Heart right ventricle (tissue), 16 donors: Measurements from ENCODE around the gene SLC35B2. TPM values are rescaled to one million over a fixed set of nuclear protein-coding genes. Genes with fewer than 3 reads are reported as not detected.

Source experiments
- ATAC-seq, 8 donors: fragments of 200-7000 bp; cut with Tn5 transposase; one replicate each; pipeline ENCODE4 v1.9.1; 2020; ENCODE audit warnings: mild to moderate bottlenecking in 8 of 8, moderate library complexity in 8 of 8, moderate number of reproducible peaks in 1 of 8
- DNase-seq, 2 donors: peaks; one replicate each; pipeline ENCODE4 v3.0.0-alpha.2; 2020
- H3K27ac ChIP-seq, 10 donors: fragments of 200-600 bp; sonication (generic) in 2 of 10; one replicate each; pipeline versions ENCODE4 v1.5.0 to v1.8.0; 2020 to 2022; ENCODE audit warnings: mild to moderate bottlenecking in 3 of 10
- H3K27me3 ChIP-seq, 7 donors: fragments of 200-600 bp; one replicate each; pipeline ENCODE4 v1.8.0; 2021 to 2022; ENCODE audit warnings: mild to moderate bottlenecking in 2 of 7
- H3K36me3 ChIP-seq, 9 donors: fragments of 200-600 bp; sonication (generic) in 1 of 9; one replicate each; pipeline versions ENCODE4 v1.5.0 to v1.8.0; 2020 to 2022; ENCODE audit warnings: mild to moderate bottlenecking in 2 of 9
- H3K4me1 ChIP-seq, 9 donors: fragments of 200-600 bp; sonication (generic) in 1 of 9; one replicate each; pipeline versions ENCODE4 v1.5.0 to v1.8.0; 2020 to 2022; ENCODE audit warnings: mild to moderate bottlenecking in 4 of 9
- H3K4me3 ChIP-seq, 10 donors: fragments of 200-600 bp; sonication (generic) in 2 of 10; one replicate each; pipeline versions ENCODE4 v1.5.0 to v1.8.0; 2020 to 2022; ENCODE audit warnings: mild to moderate bottlenecking in 7 of 10, moderate library complexity in 2 of 10
- H3K9me3 ChIP-seq, 11 donors: fragments of 200-600 bp in 10 of 11; sonication (generic) in 2 of 11; one replicate each; pipeline versions ENCODE4 v1.5.0 to v1.8.0; 2013 to 2022; ENCODE audit warnings: mild to moderate bottlenecking in 2 of 11, control low read depth in 1 of 11, moderate library complexity in 1 of 11
- WGBS, 2 donors: extraction: QIAGEN DNeasy Blood & Tissue Kit; methylation state at CpG; one replicate each; pipeline ENCODE4 v1.1.7; 2013; ENCODE audit warnings: inconsistent platforms in 1 of 2; 5-methylcytosine and 5-hydroxymethylcytosine counted together
- intact Hi-C, 10 donors: fragments of 100-400 bp; cut with DNase I; formaldehyde crosslinking; loops; one replicate each; pipeline versions ENCODE4 v1.11.1 to v1.14.2; 2022
- polyA plus RNA-seq, 2 donors: library from polyadenylated mRNA; stranded (reverse); fragments of 200-250 nt; gene quantifications; one replicate each; pipeline ENCODE4 v1.2.3, GENCODE V29; 2013
- total RNA-seq, 10 donors: library from RNA; stranded (reverse); fragmentation: NEBNext Ultra II Directional in 3 of 10; extraction: Animal tissue kit (Norgen Biotek cat#: 25700) in 3 of 10; gene quantifications; one replicate each; pipeline versions ENCODE4 v1.2.1 to v1.2.4, GENCODE V29; 2021 to 2023
- TF ChIP-seq, protein P1 (sequence below), 9 donors: fragments of 200-600 bp; sonication (generic) in 2 of 9; IDR thresholded peaks; one replicate each; pipeline versions ENCODE4 v1.5.0 to v1.8.0; 2021 to 2022; ENCODE audit warnings: antibody characterized with exemption in 9 of 9, mild to moderate bottlenecking in 5 of 9, moderate library complexity in 1 of 9
- donor health status: Arrhythmogenic right ventricular cardiomyopathy.
- donor health status: ischemic (EF 13 %, LVEDD 7.1; RV severe dilation, severe dysfunction).
- donor health status: healthy with polysubstance abuse.
- donor health status: DM: no; HTN: yes; CAD: no.
- donor health status: DM: no; HTN: no; CAD: no.
- donor health status: ischemic (EF 25% LVEDD 6.9; RV normal size, moderate dysfunction).
- donor health status: ischemic (EF 25% LVEDD 5.7; RV mildly dilated, moderate dysfunction).
- donor health status: healthy.
- donor health status: DM: yes; HTN: yes; CAD: no.
- donor health status: Ischemic cardiomyopathy.
- donor health status: ischemic (EF 35%, LVEDD 5.7; RV mildly dilated, moderate dysfunction).
- donor health status: nonischemic (EF 11% LVEDD 7.7; RV severe dilation, severe dysfunction).
- donor health status: DM: yes; HTN: yes; CAD: no.
- donor health status: PGD.
- donor health status: ischemic (EF 29% LVEDD 5.4; RV normal size, mild dysfunction).
- donor health status: nonischemic (EF 23%, LVEDD 6.1; RV moderate dilation, normal function).

SLC35B2 gene
- total and polyA plus RNA-seq, 12 donors = 9.1 to 29.8 (median 23.7) TPM

DNA sequence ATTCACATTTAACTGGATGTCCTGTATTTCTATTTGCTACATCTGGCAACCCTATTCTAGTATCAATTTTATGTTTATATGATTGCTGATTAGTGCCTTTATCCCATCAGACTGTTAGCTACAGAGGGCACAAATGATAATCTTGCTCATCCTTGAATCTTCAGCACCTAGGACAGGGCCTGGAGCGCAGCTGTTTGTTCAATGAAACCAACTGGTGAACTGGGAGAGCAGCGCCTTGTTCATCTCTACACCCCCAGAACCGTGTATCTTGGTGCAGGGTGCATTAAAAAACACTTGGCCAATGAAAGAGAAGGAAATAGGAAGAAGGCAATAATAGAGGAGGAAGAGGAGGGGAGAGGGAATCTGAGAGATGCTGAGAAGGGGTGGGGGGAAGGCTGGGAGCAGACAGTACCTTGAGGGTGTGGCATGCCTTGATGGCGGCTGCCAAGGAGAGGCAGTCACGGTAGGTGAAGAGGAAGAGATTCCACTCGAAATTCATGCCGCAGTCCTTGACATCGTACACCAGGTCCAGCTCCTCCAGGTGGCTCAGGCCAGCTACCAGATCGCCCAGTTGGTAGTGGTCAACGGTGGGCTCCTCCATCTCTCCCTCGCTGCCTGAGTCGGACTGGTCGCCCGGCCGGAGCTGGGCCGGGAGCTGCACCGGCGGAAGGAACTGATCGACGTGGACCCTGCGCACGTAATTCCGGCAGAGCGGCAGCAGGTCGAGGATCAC is 28.4 kb upstream of the SLC35B2 start:
- ATAC-seq = no peak

DNA sequence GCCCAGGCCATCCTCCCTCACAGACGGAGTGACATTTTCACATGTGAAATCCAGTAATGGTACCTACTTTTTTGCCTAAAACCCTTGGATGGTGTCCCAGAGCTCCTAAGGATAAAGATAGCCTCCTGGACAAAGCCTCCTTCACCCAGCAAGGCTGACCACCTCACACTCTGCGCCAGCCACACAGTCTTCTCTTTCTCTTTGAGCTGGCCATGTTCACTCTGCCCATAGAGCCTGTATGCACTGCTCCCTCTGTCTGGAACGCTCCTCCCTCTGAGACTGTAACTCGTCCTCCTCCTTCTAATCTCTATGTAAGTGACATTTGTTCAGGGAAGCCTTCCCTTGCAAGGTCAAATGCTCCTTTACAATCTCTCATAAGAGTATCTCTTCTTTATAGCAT is 27.5 kb upstream of the SLC35B2 start:
- DNase-seq (no peak), ATAC-seq (no peak)
- TF ChIP-seq, protein P1, sequence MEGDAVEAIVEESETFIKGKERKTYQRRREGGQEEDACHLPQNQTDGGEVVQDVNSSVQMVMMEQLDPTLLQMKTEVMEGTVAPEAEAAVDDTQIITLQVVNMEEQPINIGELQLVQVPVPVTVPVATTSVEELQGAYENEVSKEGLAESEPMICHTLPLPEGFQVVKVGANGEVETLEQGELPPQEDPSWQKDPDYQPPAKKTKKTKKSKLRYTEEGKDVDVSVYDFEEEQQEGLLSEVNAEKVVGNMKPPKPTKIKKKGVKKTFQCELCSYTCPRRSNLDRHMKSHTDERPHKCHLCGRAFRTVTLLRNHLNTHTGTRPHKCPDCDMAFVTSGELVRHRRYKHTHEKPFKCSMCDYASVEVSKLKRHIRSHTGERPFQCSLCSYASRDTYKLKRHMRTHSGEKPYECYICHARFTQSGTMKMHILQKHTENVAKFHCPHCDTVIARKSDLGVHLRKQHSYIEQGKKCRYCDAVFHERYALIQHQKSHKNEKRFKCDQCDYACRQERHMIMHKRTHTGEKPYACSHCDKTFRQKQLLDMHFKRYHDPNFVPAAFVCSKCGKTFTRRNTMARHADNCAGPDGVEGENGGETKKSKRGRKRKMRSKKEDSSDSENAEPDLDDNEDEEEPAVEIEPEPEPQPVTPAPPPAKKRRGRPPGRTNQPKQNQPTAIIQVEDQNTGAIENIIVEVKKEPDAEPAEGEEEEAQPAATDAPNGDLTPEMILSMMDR (IDR thresholded peaks at IDR 0.05) = no peak
- H3K9me3 ChIP-seq = no peaks in the 10 kb centered on the region
- H3K27me3 ChIP-seq = peaks cover 5 to 77% (median 39%) of the 10 kb centered on the region in 7 donors
- H3K4me1 ChIP-seq = peaks cover 0 to 5% (median 0%) of the 10 kb centered on the region in 9 donors
- no peaks in the 10 kb centered on the region for H3K36me3 ChIP-seq
- 64 to 66% methylated on average over 4 of the region's 4 CpGs for WGBS, 2 donors
- H3K27ac ChIP-seq = no peak overlapping the region
- no peak overlapping the region for H3K4me3 ChIP-seq
- intact Hi-C loops = no loop called here

More for the DNA sequence above, 28.4 kb upstream of the SLC35B2 start:
- H3K9me3 ChIP-seq = no peaks in the 10 kb centered on the region
- H3K4me3 ChIP-seq = no peak overlapping the region
- H3K27ac ChIP-seq = no peak overlapping the region
- TF ChIP-seq, protein P1 (IDR thresholded peaks at IDR 0.05) = no peak
- DNase-seq = no peak
- intact Hi-C loops = no loop called here
- WGBS, 2 donors = 69 to 79% methylated on average over 25 of the region's 25 CpGs
- H3K36me3 ChIP-seq = no peaks in the 10 kb centered on the region
- peaks cover 5 to 84% (median 47%) of the 10 kb centered on the region in 7 donors for H3K27me3 ChIP-seq
- H3K4me1 ChIP-seq = peaks cover 0 to 5% (median 0%) of the 10 kb centered on the region in 9 donors

DNA sequence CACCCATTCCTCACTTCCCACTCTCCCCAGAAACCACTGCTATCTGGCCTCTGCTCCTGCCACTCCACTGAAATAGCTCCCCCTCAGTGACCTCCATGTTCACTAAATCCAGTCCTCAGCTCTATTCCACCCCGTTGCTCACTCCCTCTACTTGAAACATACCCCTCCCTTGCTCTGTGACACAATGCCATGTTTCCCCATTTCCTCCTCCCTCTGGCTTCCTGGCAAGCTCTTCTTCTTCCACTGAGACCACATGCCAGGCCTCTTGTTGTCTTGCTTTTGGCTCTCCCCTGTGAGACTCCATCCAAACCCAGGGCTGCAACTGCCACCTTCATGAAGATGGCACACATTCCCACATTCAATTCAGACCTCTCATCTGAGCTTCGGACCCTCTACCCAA is 26.8 kb upstream of the SLC35B2 start:
- 48% methylated on average over 2 of the region's 2 CpGs for WGBS, 2 donors
- TF ChIP-seq, protein P1 (IDR thresholded peaks at IDR 0.05) = no peak
- Histone ChIP-seq H3K9me3 (no peaks in the 10 kb centered on the region), H3K4me1 (peaks cover 0 to 5% (median 0%) of the 10 kb centered on the region in 9 donors), H3K36me3 (no peaks in the 10 kb centered on the region), H3K27me3 (peaks cover 5 to 71% (median 31%) of the 10 kb centered on the region in 7 donors), H3K4me3 (no peak overlapping the region), H3K27ac (no peak overlapping the region)
- ATAC-seq (no peak), DNase-seq (no peak)
- intact Hi-C loops = no loop called here

DNA sequence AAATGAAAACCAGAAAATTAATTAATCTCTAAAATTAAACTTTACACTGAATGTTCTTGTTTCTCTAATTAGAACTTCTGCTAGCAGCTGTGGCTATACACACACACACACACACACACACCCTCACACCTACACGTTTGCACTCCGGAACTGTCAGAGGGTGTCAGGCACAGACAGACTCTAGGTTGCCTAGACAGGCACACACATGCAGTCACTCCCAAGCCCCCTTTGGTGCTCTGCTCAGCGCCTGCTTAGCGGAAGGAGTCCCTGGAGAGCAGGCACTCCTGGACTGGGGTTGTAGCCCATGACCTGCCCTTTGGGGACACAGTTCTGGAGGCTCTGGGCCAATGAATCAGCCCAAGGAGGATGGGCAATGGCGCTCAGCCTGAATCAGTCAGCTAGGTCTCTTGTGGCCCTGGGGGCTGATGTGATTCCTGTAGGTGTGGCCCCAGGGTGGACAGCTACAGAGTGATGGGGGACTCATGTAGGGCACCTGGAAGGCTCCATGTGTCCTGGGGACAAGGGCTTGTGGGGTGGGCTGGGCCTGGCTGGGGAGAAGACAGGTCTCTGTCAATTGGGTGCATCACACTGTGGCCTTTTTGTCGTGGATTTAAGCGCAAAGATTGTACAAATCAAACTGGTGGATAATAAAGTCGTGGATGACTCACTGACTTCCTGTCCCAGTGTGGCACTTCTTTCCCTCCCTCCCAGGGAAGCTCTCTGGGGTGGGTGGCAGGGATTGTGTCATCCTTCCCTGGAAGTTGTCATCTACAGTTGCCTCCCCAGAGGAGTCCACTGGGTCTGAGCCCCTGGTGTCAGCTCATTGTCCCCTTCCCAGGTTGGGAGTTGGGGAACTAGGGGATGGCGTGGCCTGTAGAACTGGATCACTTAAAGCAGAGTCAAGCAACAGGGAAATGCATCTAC is 21.7 kb upstream of the SLC35B2 start:
- TF ChIP-seq, protein P1 (IDR thresholded peaks at IDR 0.05) = no peak
- WGBS, 2 donors = 66 to 69% methylated on average over 9 of the region's 9 CpGs
- no peak for DNase-seq
- intact Hi-C loops = no loop called here
- ATAC-seq = no peak
- peaks cover 13 to 77% (median 51%) of the 10 kb centered on the region in 7 donors for H3K27me3 ChIP-seq
- peaks cover 0 to 10% (median 5%) of the 10 kb centered on the region in 9 donors for H3K4me1 ChIP-seq
- no peaks in the 10 kb centered on the region for H3K36me3 ChIP-seq
- H3K4me3 ChIP-seq = no peak overlapping the region
- H3K9me3 ChIP-seq = no peaks in the 10 kb centered on the region
- H3K27ac ChIP-seq = no peak overlapping the region
